ENCODE data around the gene NACC1.

- no peak for TF ChIP-seq CTCF (IDR thresholded peaks at IDR 0.05)
- peak; percentile 82 for TF ChIP-seq POLR2A (IDR thresholded peaks at IDR 0.05)
Observed at GRCh38 chr19:13152974-13153568, 35.0 kb downstream of the NACC1 start.

All from testis (tissue), 2 donors.